DND-41 (cell line): ENCODE measurements around the gene ZMYND15.
"Not testable (repeated sequence)": the region's sequence is repeated elsewhere in the genome, so short reads cannot be mapped to it uniquely, and the experiment has no call there.

Source experiments
- ATAC-seq: fragments of 200-7000 bp; cut with Tn5 transposase; 3 replicates; pipeline ENCODE4 v1.9.1; 2021; ENCODE audit warnings: low read depth; ENCODE audit not compliant: insufficient read depth
- DNase-seq: peaks from one replicate; pipeline ENCODE4 v3.0.0-alpha.2; 2020
- H2AFZ ChIP-seq: 2 replicates; pipeline ENCODE4 v1.6.0; 2012; ENCODE audit warnings: low read depth, low read length
- H3K27ac ChIP-seq: 2 replicates; pipeline ENCODE4 v1.5.1; 2012; ENCODE audit warnings: low read length, inconsistent platforms
- H3K27me3 ChIP-seq: fragments of 200-600 bp; sonication (generic); 2 replicates; pipeline ENCODE4 v1.6.0; 2012; ENCODE audit warnings: low read length, mild to moderate bottlenecking, inconsistent platforms; ENCODE audit not compliant: insufficient read depth, poor library complexity
- H3K36me3 ChIP-seq: 2 replicates; pipeline ENCODE4 v1.5.1; 2012; ENCODE audit warnings: low read length, inconsistent platforms; ENCODE audit not compliant: insufficient read depth
- H3K4me1 ChIP-seq: 2 replicates; pipeline ENCODE4 v1.5.1; 2012; ENCODE audit warnings: mild to moderate bottlenecking, low read length; ENCODE audit not compliant: insufficient read depth
- H3K4me2 ChIP-seq: 2 replicates; pipeline ENCODE4 v1.6.0; 2012; ENCODE audit warnings: mild to moderate bottlenecking, moderate library complexity, low read length, inconsistent platforms; ENCODE audit not compliant: insufficient read depth
- H3K4me3 ChIP-seq, 2 experiments: fragments of 200-600 bp in 1 of 2; shearing (Covaris generic) in 1 of 2; 2 replicates each; pipeline ENCODE4 v1.5.1; 2012 to 2016; ENCODE audit warnings: inconsistent platforms in 2 of 2, low read length in 2 of 2, mild to moderate bottlenecking in 2 of 2, low read depth in 1 of 2, moderate library complexity in 1 of 2
- H3K79me2 ChIP-seq: 2 replicates; pipeline ENCODE4 v1.6.0; 2012; ENCODE audit warnings: low read length, inconsistent platforms; ENCODE audit not compliant: insufficient read depth
- H3K9ac ChIP-seq: 2 replicates; pipeline ENCODE4 v1.6.0; 2012; ENCODE audit warnings: low read depth, mild to moderate bottlenecking, inconsistent platforms, low read length, moderate library complexity
- H3K9me3 ChIP-seq: 2 replicates; pipeline ENCODE4 v1.5.1; 2012; ENCODE audit warnings: low read length, moderate library complexity, mild to moderate bottlenecking, inconsistent platforms; ENCODE audit not compliant: insufficient read depth, severe bottlenecking
- H4K20me1 ChIP-seq: 2 replicates; pipeline ENCODE4 v1.6.0; 2012; ENCODE audit warnings: low read length; ENCODE audit not compliant: insufficient read depth
- CTCF ChIP-seq: IDR thresholded peaks from 2 replicates; pipeline ENCODE4 v1.5.1; 2012; ENCODE audit warnings: borderline replicate concordance, low read length, moderate library complexity, mild to moderate bottlenecking; ENCODE audit not compliant: poor library complexity, severe bottlenecking; ENCODE audit errors: extremely low read depth
- EZH2 ChIP-seq: IDR thresholded peaks from 3 replicates; pipeline ENCODE4 v1.6.1; 2012; ENCODE audit warnings: borderline replicate concordance, low read depth, mild to moderate bottlenecking, moderate library complexity, low read length, inconsistent platforms; ENCODE audit not compliant: severe bottlenecking

Gene ZMYND15

GRCh38 chr17:4703330-4703691 lies 36.3 kb upstream of the ZMYND15 start:
- Histone ChIP-seq H3K36me3 (peaks cover 7% of the 10 kb centered on the region; the same call in 1 of the 2 replicates), H3K79me2 (peaks cover 69% of the 10 kb centered on the region), H3K4me2 (peak overlapping the region; percentile 90), H3K9ac (peak overlapping the region; percentile 89), H3K4me3 (peak overlapping the region; percentile 90 to 92), H3K27me3 (no peaks in the 10 kb centered on the region), H4K20me1 (peaks cover 12% of the 10 kb centered on the region), H3K4me1 (peaks cover 38% of the 10 kb centered on the region), H2AFZ (peak overlapping the region; percentile 93), H3K9me3 (no peaks in the 10 kb centered on the region), H3K27ac (peak overlapping the region; percentile 94)
- no peak for DNase-seq
- TF ChIP-seq CTCF (no peak), EZH2 (no peak)
- no peak for ATAC-seq

- Histone ChIP-seq H3K9ac (peak overlapping the region; percentile 89), H3K79me2 (peaks cover 57% of the 10 kb centered on the region), H3K4me1 (peaks cover 45% of the 10 kb centered on the region), H3K4me3 (peak overlapping the region; percentile 90 to 92; a peak in 3 of 4 replicates), H2AFZ (peak overlapping the region; percentile 93), H4K20me1 (peaks cover 12% of the 10 kb centered on the region), H3K4me2 (peak overlapping the region; percentile 90), H3K27ac (peak overlapping the region; percentile 94)
- H3K27me3 ChIP-seq, H3K36me3 ChIP-seq, DNase-seq, ATAC-seq, H3K9me3 ChIP-seq: not testable (repeated sequence)
Measured at GRCh38 chr17:4704574-4704907, 35.1 kb upstream of the ZMYND15 start.

- H3K36me3 ChIP-seq: peaks cover 6% of the 10 kb centered on the region; the same call in 1 of the 2 replicates
- ATAC-seq (no peak), DNase-seq (no peak)
- TF ChIP-seq CTCF: no peak
- TF ChIP-seq EZH2: no peak
- peaks cover 49% of the 10 kb centered on the region for H3K4me1 ChIP-seq
- peak overlapping the region; percentile 90 for H3K4me2 ChIP-seq
- H3K4me3 ChIP-seq: peak overlapping the region; percentile 90 to 92; a peak in 3 of 4 replicates
- H2AFZ ChIP-seq: no peak overlapping the region; the same call in 1 of the 2 replicates
- H3K9ac ChIP-seq: peak overlapping the region; percentile 89
- no peaks in the 10 kb centered on the region for H3K9me3 ChIP-seq
- H3K27ac ChIP-seq: peak overlapping the region; percentile 94; the same call in 1 of the 2 replicates
- H3K79me2 ChIP-seq: peaks cover 52% of the 10 kb centered on the region
- peaks cover 12% of the 10 kb centered on the region for H4K20me1 ChIP-seq
- H3K27me3 ChIP-seq: no peaks in the 10 kb centered on the region
Measured at GRCh38 chr17:4704991-4705390, 34.6 kb upstream of the ZMYND15 start.

- ATAC-seq (no peak), DNase-seq (no peak)
- Histone ChIP-seq H3K4me2 (no peak overlapping the region), H3K36me3 (no peaks in the 10 kb centered on the region; the same call in 1 of the 2 replicates), H3K9me3 (no peaks in the 10 kb centered on the region), H3K4me1 (peaks cover 52% of the 10 kb centered on the region), H3K4me3 (no peak overlapping the region), H2AFZ (no peak overlapping the region), H4K20me1 (peaks cover 12% of the 10 kb centered on the region), H3K9ac (no peak overlapping the region), H3K27me3 (no peaks in the 10 kb centered on the region), H3K79me2 (peaks cover 47% of the 10 kb centered on the region), H3K27ac (no peak overlapping the region)
- TF ChIP-seq CTCF (no peak), EZH2 (no peak)
Measured at GRCh38 chr17:4706121-4706520, 33.5 kb upstream of the ZMYND15 start.
